ENCODE measurements around the gene SSNA1. TPM values are rescaled to one million over a fixed set of nuclear protein-coding genes. Genes with fewer than 3 reads are reported as not detected.

The SSNA1 gene
- total RNA-seq, 4 donors from 2014 or later = 58.2 to 99.5 (median 76.7) TPM

DNA sequence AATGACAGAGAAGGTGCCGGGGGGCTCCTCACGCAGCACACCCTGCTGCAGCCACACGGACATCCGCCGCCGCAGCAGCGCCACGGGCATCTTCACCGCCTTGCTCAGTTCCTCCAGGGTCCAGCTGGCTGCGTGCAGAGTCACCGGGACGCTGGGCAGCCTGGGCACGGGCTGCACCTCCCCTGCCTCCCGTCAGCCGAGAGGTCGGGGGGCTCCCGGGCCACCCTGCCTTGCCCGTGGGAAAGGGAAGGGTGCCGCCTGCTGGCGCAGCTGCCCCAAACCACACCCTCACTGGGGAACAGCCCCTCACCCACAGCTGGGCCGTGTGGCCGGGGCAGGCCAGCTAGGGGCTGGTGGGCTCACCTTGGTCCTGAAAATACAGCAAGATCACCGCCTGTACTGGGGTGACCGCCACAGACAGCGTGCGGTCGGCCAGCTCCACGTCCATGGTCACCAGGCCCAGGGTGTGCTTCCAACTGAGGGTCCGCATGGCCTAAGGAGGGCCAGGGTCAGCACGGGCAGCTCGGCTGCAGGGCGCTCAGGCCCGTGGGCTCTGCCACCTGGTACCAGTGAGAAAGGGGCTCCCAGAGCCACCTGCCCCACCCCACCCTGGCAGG, 13.0 kb upstream of the SSNA1 start:
- Histone ChIP-seq H3K27me3 (peaks cover 0 to 38% (median 3%) of the 10 kb centered on the region in 4 donors), H3K36me3 (peaks cover 11 to 37% (median 30%) of the 10 kb centered on the region in 4 donors), H3K27ac (replicated peaks in 1 of 4) (no peak overlapping the region), H3K9me3 (no peaks in the 10 kb centered on the region), H3K4me3 (no peak overlapping the region), H3K4me1 (peaks cover 0 to 8% (median 3%) of the 10 kb centered on the region in 4 donors)
- intact Hi-C loops (cut with DNase I) = no loop called here
- WGBS = 22% methylated on average over 15 of the region's 33 CpGs
- peak in 1 of 2 donors; percentile 11 for TF ChIP-seq POLR2AphosphoS5 (IDR thresholded peaks at IDR 0.05)
- TF ChIP-seq, protein P1, sequence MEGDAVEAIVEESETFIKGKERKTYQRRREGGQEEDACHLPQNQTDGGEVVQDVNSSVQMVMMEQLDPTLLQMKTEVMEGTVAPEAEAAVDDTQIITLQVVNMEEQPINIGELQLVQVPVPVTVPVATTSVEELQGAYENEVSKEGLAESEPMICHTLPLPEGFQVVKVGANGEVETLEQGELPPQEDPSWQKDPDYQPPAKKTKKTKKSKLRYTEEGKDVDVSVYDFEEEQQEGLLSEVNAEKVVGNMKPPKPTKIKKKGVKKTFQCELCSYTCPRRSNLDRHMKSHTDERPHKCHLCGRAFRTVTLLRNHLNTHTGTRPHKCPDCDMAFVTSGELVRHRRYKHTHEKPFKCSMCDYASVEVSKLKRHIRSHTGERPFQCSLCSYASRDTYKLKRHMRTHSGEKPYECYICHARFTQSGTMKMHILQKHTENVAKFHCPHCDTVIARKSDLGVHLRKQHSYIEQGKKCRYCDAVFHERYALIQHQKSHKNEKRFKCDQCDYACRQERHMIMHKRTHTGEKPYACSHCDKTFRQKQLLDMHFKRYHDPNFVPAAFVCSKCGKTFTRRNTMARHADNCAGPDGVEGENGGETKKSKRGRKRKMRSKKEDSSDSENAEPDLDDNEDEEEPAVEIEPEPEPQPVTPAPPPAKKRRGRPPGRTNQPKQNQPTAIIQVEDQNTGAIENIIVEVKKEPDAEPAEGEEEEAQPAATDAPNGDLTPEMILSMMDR (IDR thresholded peaks at IDR 0.05) = no peak
- no peak for DNase-seq (ENCODE audit: extremely low spot score)

DNA sequence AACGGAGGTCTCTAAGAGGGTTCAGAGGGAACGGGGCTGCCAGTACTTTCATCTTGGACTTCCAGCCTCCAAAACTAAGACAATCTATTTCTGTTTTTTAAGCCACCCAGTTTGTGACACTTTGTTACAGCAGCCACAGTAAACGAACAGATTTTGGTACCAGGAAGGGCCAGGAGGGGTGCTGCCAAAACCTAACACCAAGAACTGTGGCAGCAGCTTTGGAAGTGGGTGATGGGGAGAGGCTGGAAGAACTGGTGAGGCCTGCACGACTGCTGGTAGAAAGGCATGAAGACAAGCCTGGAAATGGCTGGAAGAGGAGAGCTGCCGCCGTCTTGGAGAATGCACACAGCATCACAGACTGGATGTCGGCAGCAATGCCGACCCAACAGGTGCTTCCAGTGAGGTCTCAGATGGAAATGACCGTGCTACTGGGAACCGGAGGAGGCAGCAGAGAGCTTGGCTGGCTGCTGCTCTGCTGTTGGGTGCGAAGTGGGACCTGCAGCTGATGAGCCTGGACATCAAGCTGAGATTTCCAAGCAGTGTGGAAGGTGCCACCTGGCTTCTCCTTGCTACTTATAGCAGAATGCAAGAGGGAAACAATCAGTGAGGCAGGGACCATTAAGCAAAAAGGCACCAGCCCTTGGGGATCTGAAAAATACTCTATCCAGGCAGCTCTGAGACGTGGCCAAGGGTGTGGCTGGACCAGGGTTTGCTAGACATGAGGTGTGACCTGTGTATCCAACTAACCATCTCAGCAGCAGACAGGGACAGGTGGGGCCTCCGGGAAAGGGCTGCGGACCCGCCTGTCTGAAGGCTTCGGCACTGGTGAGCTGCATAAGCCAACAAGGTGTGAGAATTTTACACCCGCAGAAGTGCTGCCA, 11.9 kb upstream of the SSNA1 start:
- no peak for DNase-seq (ENCODE audit: extremely low spot score)
- Histone ChIP-seq H3K27me3 (peaks cover 0 to 27% (median 0%) of the 10 kb centered on the region in 4 donors), H3K9me3 (no peaks in the 10 kb centered on the region), H3K36me3 (peaks cover 20 to 48% (median 41%) of the 10 kb centered on the region in 4 donors), H3K4me1 (peaks cover 0 to 8% (median 3%) of the 10 kb centered on the region in 4 donors), H3K27ac (replicated peaks in 1 of 4) (no peak overlapping the region), H3K4me3 (no peak overlapping the region)
- 50% methylated on average over 12 of the region's 17 CpGs for WGBS
- no peak for TF ChIP-seq POLR2AphosphoS5 (IDR thresholded peaks at IDR 0.05)
- no peak for TF ChIP-seq POLR2A (IDR thresholded peaks at IDR 0.05; ENCODE audit: low read depth)
- no peak for TF ChIP-seq EP300 (IDR thresholded peaks at IDR 0.05)
- TF ChIP-seq, protein P1 (IDR thresholded peaks at IDR 0.05) = peak in 2 of 3 experiments; percentile 6 to 47
- intact Hi-C loops (cut with DNase I) = no loop called here

DNA sequence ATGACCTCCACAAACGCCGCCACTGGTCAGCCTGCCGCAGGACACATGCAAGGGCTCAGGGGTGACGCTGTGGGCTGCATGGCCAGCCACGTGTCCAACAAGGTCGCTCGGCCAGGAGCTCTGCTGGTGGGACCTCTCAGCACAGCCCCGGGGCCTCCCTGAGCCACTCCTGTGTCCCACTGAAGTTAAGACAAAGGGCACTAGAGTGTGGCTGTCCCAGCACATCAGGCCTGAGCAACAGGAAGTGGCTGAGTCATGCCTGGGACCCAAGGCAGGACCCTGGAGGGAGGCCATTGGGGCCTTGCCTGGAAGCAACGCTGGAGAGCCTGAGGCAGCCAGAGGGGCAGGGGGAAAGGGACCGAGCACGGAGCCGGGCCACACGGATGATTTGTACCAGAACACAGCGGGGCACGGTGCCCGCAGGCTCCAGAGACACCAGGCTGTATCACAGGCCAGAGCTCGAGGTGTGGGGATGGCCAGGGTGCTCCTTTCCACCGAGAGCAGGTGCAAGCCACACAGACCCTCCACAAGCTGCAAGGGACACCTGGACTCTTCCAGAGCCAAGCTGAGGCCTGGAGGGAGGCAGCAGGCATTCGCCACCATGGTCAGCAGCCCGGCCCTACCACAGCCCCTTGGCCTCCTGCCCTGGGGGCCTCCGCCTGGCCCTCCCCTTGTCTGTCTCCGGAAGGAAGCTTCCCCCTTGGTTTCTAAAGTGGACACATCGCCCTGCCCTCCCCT, 10.1 kb upstream of the SSNA1 start:
- Histone ChIP-seq H3K36me3 (peaks cover 37 to 66% (median 59%) of the 10 kb centered on the region in 4 donors), H3K4me1 (peaks cover 0 to 8% (median 3%) of the 10 kb centered on the region in 4 donors), H3K27me3 (peaks cover 0 to 8% (median 0%) of the 10 kb centered on the region in 4 donors), H3K9me3 (no peaks in the 10 kb centered on the region), H3K4me3 (no peak overlapping the region), H3K27ac (replicated peaks in 1 of 4) (no peak overlapping the region)
- DNase-seq (ENCODE audit: extremely low spot score) = no peak
- intact Hi-C loops (cut with DNase I) = no loop called here
- 85% methylated on average over 19 of the region's 23 CpGs for WGBS
- TF ChIP-seq POLR2A (IDR thresholded peaks at IDR 0.05; ENCODE audit: low read depth) (no peak), EP300 (IDR thresholded peaks at IDR 0.05) (no peak), POLR2AphosphoS5 (IDR thresholded peaks at IDR 0.05) (no peak)
- TF ChIP-seq, protein P1 (IDR thresholded peaks at IDR 0.05) = no peak

DNA sequence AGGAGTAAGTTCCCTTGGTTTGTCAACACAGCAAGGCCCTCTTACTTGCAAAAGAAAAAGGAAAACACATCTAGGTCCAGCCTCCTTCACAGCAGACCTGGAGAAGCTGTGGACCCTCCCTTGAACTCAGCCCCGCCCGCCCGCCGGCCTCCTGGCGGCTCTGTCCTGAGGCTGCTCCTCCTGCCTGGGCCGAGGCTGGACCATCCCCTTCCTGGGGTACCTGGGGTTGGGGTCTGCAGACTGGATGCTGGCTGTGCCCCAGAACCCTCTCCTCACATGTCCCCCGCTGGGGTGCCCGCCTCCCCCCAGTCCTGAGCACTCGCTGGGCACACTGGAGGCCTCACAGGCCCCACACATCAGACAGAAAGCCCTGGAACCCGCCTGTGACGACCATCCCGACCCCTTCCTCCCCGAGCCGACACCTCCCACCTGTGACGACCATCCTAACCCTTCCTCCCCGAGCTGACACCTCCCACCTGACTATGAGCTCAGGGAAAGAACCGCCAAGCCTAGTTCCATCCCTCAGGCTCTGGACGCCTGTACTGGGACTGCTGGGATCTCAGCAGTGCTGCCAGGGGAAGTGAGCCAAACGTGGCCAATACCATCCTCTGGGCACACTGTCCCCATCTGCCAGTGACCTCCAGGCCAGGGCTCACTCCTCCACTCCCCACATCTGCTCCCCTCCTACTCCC, 9.4 kb upstream of the SSNA1 start:
- TF ChIP-seq EP300 (IDR thresholded peaks at IDR 0.05) (no peak), POLR2AphosphoS5 (IDR thresholded peaks at IDR 0.05) (no peak), POLR2A (IDR thresholded peaks at IDR 0.05; ENCODE audit: low read depth) (no peak)
- TF ChIP-seq, protein P1 (IDR thresholded peaks at IDR 0.05) = no peak
- peaks cover 0 to 1% (median 0%) of the 10 kb centered on the region in 4 donors for H3K27me3 ChIP-seq
- H3K4me3 ChIP-seq = no peak overlapping the region
- intact Hi-C loops (cut with DNase I) = no loop called here
- H3K27ac ChIP-seq (replicated peaks in 1 of 4) = no peak overlapping the region
- no peaks in the 10 kb centered on the region for H3K9me3 ChIP-seq
- DNase-seq (ENCODE audit: extremely low spot score) = no peak
- H3K36me3 ChIP-seq = peaks cover 44 to 73% (median 66%) of the 10 kb centered on the region in 4 donors
- H3K4me1 ChIP-seq = peaks cover 0 to 8% (median 3%) of the 10 kb centered on the region in 4 donors
- 87% methylated on average over 15 of the region's 19 CpGs for WGBS
